ENCODE measurements around the gene KHDRBS2. TPM values are rescaled to one million over a fixed set of nuclear protein-coding genes. Genes with fewer than 3 reads are reported as not detected.

KHDRBS2 gene
- total and polyA plus RNA-seq, 2 of the 13 experiments (the other 11 are each of a cell fraction or from before 2014, with no cell fraction given): not detected

DNA sequence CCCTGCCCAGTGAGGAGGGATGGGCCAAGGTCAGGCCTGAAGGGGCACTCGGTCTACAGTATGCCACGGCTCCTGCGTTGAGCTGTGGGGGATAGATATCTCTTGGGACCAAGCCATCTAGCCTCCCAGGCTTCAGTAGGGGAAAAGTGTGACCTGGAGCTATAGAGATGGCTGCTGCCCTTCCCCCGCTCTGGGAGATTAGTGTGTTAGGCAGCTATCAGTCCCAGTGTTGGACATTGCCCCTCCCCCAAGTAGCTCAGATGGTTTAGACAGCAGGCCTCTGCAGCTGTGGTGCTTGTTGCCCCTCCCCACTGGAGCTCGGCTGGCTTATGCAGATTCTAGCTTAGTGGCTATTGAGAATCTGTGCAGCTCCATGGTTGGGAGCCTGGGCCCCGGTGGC lies 56.8 kb downstream of the KHDRBS2 start:
- CTCF ChIA-PET (ENCODE audit: low intra/inter-chr PET ratio, low total read pairs): no interaction called here
- POLR2A ChIA-PET: no interaction called here
- Histone ChIP-seq H3K36me3 (replicated peaks in 1 of 2; ENCODE audit: control insufficient read depth in 1 of 2, insufficient read depth in 2 of 2, low read length in 2 of 2) (no peaks in the 10 kb centered on the region), H4K20me1 (ENCODE audit: insufficient read depth, low read length) (no peaks in the 10 kb centered on the region), H3K4me2 (ENCODE audit: low read depth, low read length) (no peak overlapping the region), H2AFZ (ENCODE audit: low read length) (no peak overlapping the region), H3K79me2 (ENCODE audit: insufficient read depth, low read length) (no peaks in the 10 kb centered on the region), H3K9me3 (ENCODE audit: low read length) (peaks cover 8% of the 10 kb centered on the region; the same call in 1 of the 2 replicates), H3K27ac (ENCODE audit: extremely low read length, insufficient read depth, low read length) (no peak overlapping the region), H3K4me3 (replicated peaks in 1 of 3; ENCODE audit: insufficient read depth in 1 of 3, low read depth in 2 of 3, low read length in 3 of 3) (no peak overlapping the region), H3K4me1 (ENCODE audit: insufficient read depth, low read length) (no peaks in the 10 kb centered on the region), H3K9ac (ENCODE audit: insufficient read depth, low read depth, low read length) (no peak overlapping the region), H3K27me3 (ENCODE audit: control insufficient read depth in 1 of 2, insufficient read depth in 2 of 2, low read length in 2 of 2) (no peaks in the 10 kb centered on the region)
- FAIRE-seq (no peak), ATAC-seq (no peak; the same call in 2 of the 3 replicates), DNase-seq (ENCODE audit: low spot score) (no peak)
- intact Hi-C loops (cut with micrococcal nuclease; ENCODE audit: unreplicated experiment) (no loop called here), in situ Hi-C loops (cut with HindIII; ENCODE audit: extremely low pct_ligation_motif_present, low pct_unique_long_range_greater_than_20kb) (no loop called here)
- WGBS (ENCODE audit: low lambda C conversion rate): 29% methylated on average over 5 of the region's 6 CpGs
- TF ChIP-seq MED8 (CRISPR knock-in tag; IDR thresholded peaks at IDR 0.05; ENCODE audit: insufficient replicate concordance): no peak
- TF ChIP-seq ZNF24 (IDR thresholded peaks at IDR 0.05): no peak
- TF ChIP-seq ZNF136 (CRISPR knock-in tag; IDR thresholded peaks at IDR 0.05; ENCODE audit: low read depth): no peak
- TF ChIP-seq ZNF251 (CRISPR knock-in tag; IDR thresholded peaks at IDR 0.05): no peak
- no peak for TF ChIP-seq POLR2AphosphoS5 (IDR thresholded peaks at IDR 0.05; ENCODE audit: low read depth, low read length)
- TF ChIP-seq ZNF264 (CRISPR knock-in tag; IDR thresholded peaks at IDR 0.05): no peak
- TF ChIP-seq ZNF234 (CRISPR knock-in tag; conservative IDR thresholded peaks at IDR 0.05): no peak
- TF ChIP-seq AKAP8 (CRISPR knock-in tag; IDR thresholded peaks at IDR 0.05): no peak
- TF ChIP-seq MBD4 (IDR thresholded peaks at IDR 0.05; ENCODE audit: borderline replicate concordance, low read length): no peak
- TF ChIP-seq SIN3B (IDR thresholded peaks at IDR 0.05; ENCODE audit: low read length): no peak
- no peak for TF ChIP-seq JUN (CRISPR knock-in tag; IDR thresholded peaks at IDR 0.05)
- TF ChIP-seq JARID2 (CRISPR knock-in tag; IDR thresholded peaks at IDR 0.05; ENCODE audit: insufficient replicate concordance): no peak
- TF ChIP-seq ZNF570 (CRISPR knock-in tag; IDR thresholded peaks at IDR 0.05; ENCODE audit: borderline replicate concordance): no peak
- no peak for TF ChIP-seq ZMYM3 (CRISPR knock-in tag; IDR thresholded peaks at IDR 0.05)
- no peak for TF ChIP-seq FOSL2 (CRISPR knock-in tag; IDR thresholded peaks at IDR 0.05)
- no peak for TF ChIP-seq HNRNPLL (IDR thresholded peaks at IDR 0.05; ENCODE audit: low read depth, low read length, poor library complexity, severe bottlenecking)
- TF ChIP-seq, protein P1, sequence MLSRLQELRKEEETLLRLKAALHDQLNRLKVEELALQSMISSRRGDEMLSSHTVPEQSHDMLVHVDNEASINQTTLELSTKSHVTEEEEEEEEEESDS (CRISPR knock-in tag; IDR thresholded peaks at IDR 0.05; ENCODE audit: borderline replicate concordance): no peak
- TF ChIP-seq KLF15 (CRISPR knock-in tag; IDR thresholded peaks at IDR 0.05; ENCODE audit: borderline replicate concordance): no peak
- TF ChIP-seq SALL2 (CRISPR knock-in tag; IDR thresholded peaks at IDR 0.05): no peak
- BruUV-seq (replicated peaks): no TSS peak

All from HepG2 (cell line).